Measurements from ENCODE around the gene PCDH15. TPM values are rescaled to one million over a fixed set of nuclear protein-coding genes. Genes with fewer than 3 reads are reported as not detected.

PCDH15 gene
- polyA plus RNA-seq, 1 of the 3 experiments (the other 2 are of a cell fraction) = 0.03 TPM

- no peak overlapping the region for H3K4me2 ChIP-seq
- H3K9me3 ChIP-seq = no peaks in the 10 kb centered on the region; the same call in 1 of the 2 replicates
- H4K20me1 ChIP-seq (ENCODE audit: insufficient read depth) = no peaks in the 10 kb centered on the region
- no peak for DNase-seq
- H3K4me3 ChIP-seq (ENCODE audit: low read depth in 2 of 2, low read length in 1 of 2) = peak overlapping the region in 1 of 2 experiments; percentile 6; a peak in 2 of 4 replicates
- no peaks in the 10 kb centered on the region; the same call in 1 of the 2 replicates for H3K9me2 ChIP-seq
- no peak overlapping the region for H3K27ac ChIP-seq (ENCODE audit: low read depth in 2 of 2, low read length in 1 of 2)
- no peaks in the 10 kb centered on the region for H3F3A ChIP-seq (replicated peaks; ENCODE audit: insufficient read depth)
- 45% methylated on average over 5 of the region's 8 CpGs for WGBS (ENCODE audit: low lambda C conversion rate)
- POLR2A ChIA-PET = no interaction called here
- H3K4me1 ChIP-seq (ENCODE audit: control insufficient read depth in 1 of 2, insufficient read depth in 2 of 2, low read depth in 1 of 2, low read length in 1 of 2) = no peaks in the 10 kb centered on the region
- no peaks in the 10 kb centered on the region for H3K27me3 ChIP-seq (ENCODE audit: insufficient read depth)
- no peaks in the 10 kb centered on the region for H3K79me2 ChIP-seq (ENCODE audit: insufficient read depth)
- no peak overlapping the region for H3K9ac ChIP-seq
- no peak overlapping the region for H2AFZ ChIP-seq (ENCODE audit: low read depth)
- CTCF ChIA-PET = no interaction called here
- H3K36me3 ChIP-seq (replicated peaks in 1 of 2; ENCODE audit: control insufficient read depth in 1 of 2, insufficient read depth in 2 of 2, low read length in 1 of 2) = no peaks in the 10 kb centered on the region
- TF ChIP-seq FOXJ3 (CRISPR knock-in tag; IDR thresholded peaks at IDR 0.05) (no peak), SMC3 (IDR thresholded peaks at IDR 0.05; ENCODE audit: low read depth, low read length) (no peak), TEAD4 (IDR thresholded peaks at IDR 0.05; ENCODE audit: borderline replicate concordance, insufficient read depth) (no peak), JUND (IDR thresholded peaks at IDR 0.05) (no peak), MEF2A (IDR thresholded peaks at IDR 0.05; ENCODE audit: borderline replicate concordance, low read depth) (no peak), IRF3 (IDR thresholded peaks at IDR 0.05; ENCODE audit: low read depth, low read length) (no peak)
These were observed 331.3 kb downstream of the PCDH15 start for GRCh38 chr10:54469587-54470323.

GRCh38 chr10:54454271-54454670, 346.8 kb downstream of the PCDH15 start:
- no peaks in the 10 kb centered on the region for H3K4me1 ChIP-seq (ENCODE audit: control insufficient read depth in 1 of 2, insufficient read depth in 2 of 2, low read depth in 1 of 2, low read length in 1 of 2)
- WGBS (ENCODE audit: low lambda C conversion rate) = 38% methylated on average over 1 of the region's 1 CpG
- H4K20me1 ChIP-seq (ENCODE audit: insufficient read depth) = no peaks in the 10 kb centered on the region

GRCh38 chr10:54449056-54449455, 352.0 kb downstream of the PCDH15 start:
- Histone ChIP-seq H3K36me3 (replicated peaks in 1 of 2; ENCODE audit: control insufficient read depth in 1 of 2, insufficient read depth in 2 of 2, low read length in 1 of 2) (no peaks in the 10 kb centered on the region), H3K9me3 (no peaks in the 10 kb centered on the region), H3K4me1 (ENCODE audit: control insufficient read depth in 1 of 2, insufficient read depth in 2 of 2, low read depth in 1 of 2, low read length in 1 of 2) (no peaks in the 10 kb centered on the region), H3K27ac (ENCODE audit: low read depth in 2 of 2, low read length in 1 of 2) (no peak overlapping the region), H3K9me2 (no peaks in the 10 kb centered on the region), H3K79me2 (ENCODE audit: insufficient read depth) (no peaks in the 10 kb centered on the region), H3K27me3 (ENCODE audit: insufficient read depth) (no peaks in the 10 kb centered on the region), H3K9ac (no peak overlapping the region), H3F3A (replicated peaks; ENCODE audit: insufficient read depth) (no peaks in the 10 kb centered on the region), H2AFZ (ENCODE audit: low read depth) (no peak overlapping the region), H4K20me1 (ENCODE audit: insufficient read depth) (no peaks in the 10 kb centered on the region), H3K4me3 (ENCODE audit: low read depth in 2 of 2, low read length in 1 of 2) (no peak overlapping the region), H3K4me2 (no peak overlapping the region)
- TF ChIP-seq MAX (IDR thresholded peaks at IDR 0.05; ENCODE audit: low read depth) (no peak), GATA2 (CRISPR knock-in tag; IDR thresholded peaks at IDR 0.05) (no peak), RFX5 (IDR thresholded peaks at IDR 0.05; ENCODE audit: low read length) (no peak), NRF1 (IDR thresholded peaks at IDR 0.05; ENCODE audit: low read depth, low read length) (no peak), TAF1 (IDR thresholded peaks at IDR 0.05; ENCODE audit: borderline replicate concordance, low read depth, low read length) (no peak), EZH2phosphoT487 (IDR thresholded peaks at IDR 0.05; ENCODE audit: borderline replicate concordance, low read depth) (no peak), IRF3 (IDR thresholded peaks at IDR 0.05; ENCODE audit: low read depth, low read length) (no peak), YY1 (IDR thresholded peaks at IDR 0.05; ENCODE audit: low read depth) (no peak), SMC3 (IDR thresholded peaks at IDR 0.05; ENCODE audit: low read depth, low read length) (no peak), NFIC (IDR thresholded peaks at IDR 0.05; ENCODE audit: borderline replicate concordance) (no peak)
- CTCF ChIA-PET = no interaction called here
- WGBS (ENCODE audit: low lambda C conversion rate) = 35% methylated on average over 1 of the region's 1 CpG
- POLR2A ChIA-PET = no interaction called here
- DNase-seq = no peak

More at GRCh38 chr10:54454271-54454670, 346.8 kb downstream of the PCDH15 start:
- TF ChIP-seq JUND (IDR thresholded peaks at IDR 0.05) (no peak), TEAD4 (IDR thresholded peaks at IDR 0.05; ENCODE audit: borderline replicate concordance, insufficient read depth) (no peak), GABPA (IDR thresholded peaks at IDR 0.05; ENCODE audit: low read depth) (no peak), FOXJ3 (CRISPR knock-in tag; IDR thresholded peaks at IDR 0.05) (no peak)
- Histone ChIP-seq H3K27me3 (ENCODE audit: insufficient read depth) (no peaks in the 10 kb centered on the region), H3K36me3 (replicated peaks in 1 of 2; ENCODE audit: control insufficient read depth in 1 of 2, insufficient read depth in 2 of 2, low read length in 1 of 2) (no peaks in the 10 kb centered on the region), H2AFZ (ENCODE audit: low read depth) (no peak overlapping the region), H3K9ac (no peak overlapping the region), H3F3A (replicated peaks; ENCODE audit: insufficient read depth) (no peaks in the 10 kb centered on the region), H3K9me2 (no peaks in the 10 kb centered on the region), H3K4me2 (no peak overlapping the region), H3K9me3 (no peaks in the 10 kb centered on the region), H3K79me2 (ENCODE audit: insufficient read depth) (no peaks in the 10 kb centered on the region), H3K27ac (ENCODE audit: low read depth in 2 of 2, low read length in 1 of 2) (no peak overlapping the region), H3K4me3 (ENCODE audit: low read depth in 2 of 2, low read length in 1 of 2) (no peak overlapping the region)
- POLR2A ChIA-PET = no interaction called here
- CTCF ChIA-PET = no interaction called here
- no peak for DNase-seq
